OCI-LY7 (cell line): ENCODE measurements around the gene LDLRAP1.
A peak's percentile ranks its signal among the peaks of the same experiment; 100 is the strongest.

Experiments used
- EZH2phosphoT487 ChIP-seq: fragments of 200-600 bp; sonication (generic); IDR thresholded peaks from 2 replicates; pipeline ENCODE4 v1.6.1; 2018; ENCODE audit warnings: low read depth, borderline replicate concordance, mild to moderate bottlenecking, mixed run types, antibody characterized with exemption, low read length, moderate library complexity, mixed read lengths
- TF ChIP-seq, protein P1 (sequence below): fragments of 200-600 bp; sonication (generic); conservative IDR thresholded peaks from 2 replicates; pipeline ENCODE4 v1.5.1; 2014; ENCODE audit warnings: mild to moderate bottlenecking, antibody characterized with exemption, low read length, moderate library complexity, mixed read lengths

DNA sequence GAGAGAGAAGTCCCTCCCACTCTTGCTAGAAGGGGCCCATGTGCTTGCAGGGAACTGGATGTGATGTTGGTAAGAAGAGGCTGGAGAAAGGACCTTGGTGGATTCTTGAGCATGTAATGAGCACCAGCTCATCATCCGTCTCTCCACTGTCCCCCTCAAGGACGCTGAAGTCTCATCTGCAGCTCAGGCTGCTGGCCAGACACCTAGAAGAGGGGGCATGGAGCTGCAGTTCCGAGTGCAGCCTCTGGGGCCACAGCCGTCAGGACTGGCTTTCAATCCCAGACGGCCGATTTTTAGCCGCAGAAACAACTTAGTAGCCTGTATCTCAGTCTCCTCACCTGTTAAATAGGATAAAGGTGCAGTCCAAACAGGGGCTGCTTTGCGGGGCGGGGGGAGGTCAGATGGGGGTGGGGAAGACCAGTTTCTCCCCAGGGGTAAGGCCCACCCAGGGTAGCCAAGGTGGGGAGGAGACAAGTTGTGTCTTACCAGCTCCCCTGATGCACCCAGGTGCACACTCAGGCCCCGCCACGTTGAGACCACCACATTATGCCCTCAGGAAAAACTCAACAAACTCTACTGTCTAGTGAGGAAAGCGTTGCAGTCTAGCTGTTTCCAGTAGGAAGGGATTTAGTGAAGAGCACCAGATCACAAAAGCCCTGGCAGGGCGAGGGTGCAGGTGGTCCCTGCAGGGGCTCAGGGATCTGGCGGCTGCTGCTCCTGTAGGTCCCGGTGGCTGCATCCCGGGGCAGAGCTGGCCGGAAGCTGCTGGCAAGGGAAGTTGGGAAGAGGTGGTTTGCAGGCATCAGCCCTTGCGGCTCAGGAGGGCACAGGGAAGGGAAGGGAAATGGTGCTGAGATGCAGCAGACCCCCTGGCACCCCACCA, 29.5 kb downstream of the LDLRAP1 start:
- TF ChIP-seq, protein P1, sequence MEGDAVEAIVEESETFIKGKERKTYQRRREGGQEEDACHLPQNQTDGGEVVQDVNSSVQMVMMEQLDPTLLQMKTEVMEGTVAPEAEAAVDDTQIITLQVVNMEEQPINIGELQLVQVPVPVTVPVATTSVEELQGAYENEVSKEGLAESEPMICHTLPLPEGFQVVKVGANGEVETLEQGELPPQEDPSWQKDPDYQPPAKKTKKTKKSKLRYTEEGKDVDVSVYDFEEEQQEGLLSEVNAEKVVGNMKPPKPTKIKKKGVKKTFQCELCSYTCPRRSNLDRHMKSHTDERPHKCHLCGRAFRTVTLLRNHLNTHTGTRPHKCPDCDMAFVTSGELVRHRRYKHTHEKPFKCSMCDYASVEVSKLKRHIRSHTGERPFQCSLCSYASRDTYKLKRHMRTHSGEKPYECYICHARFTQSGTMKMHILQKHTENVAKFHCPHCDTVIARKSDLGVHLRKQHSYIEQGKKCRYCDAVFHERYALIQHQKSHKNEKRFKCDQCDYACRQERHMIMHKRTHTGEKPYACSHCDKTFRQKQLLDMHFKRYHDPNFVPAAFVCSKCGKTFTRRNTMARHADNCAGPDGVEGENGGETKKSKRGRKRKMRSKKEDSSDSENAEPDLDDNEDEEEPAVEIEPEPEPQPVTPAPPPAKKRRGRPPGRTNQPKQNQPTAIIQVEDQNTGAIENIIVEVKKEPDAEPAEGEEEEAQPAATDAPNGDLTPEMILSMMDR: peak; percentile 76
- TF ChIP-seq EZH2phosphoT487: no peak
